Esophagus muscularis mucosa (tissue), 4 donors: ENCODE results near the gene CTDSP1.

Experiments
- EP300 ChIP-seq: sonication (generic); formaldehyde crosslinking; IDR thresholded peaks from one replicate; pipeline ENCODE4 v1.6.1; 2017; ENCODE audit warnings: antibody characterized with exemption
- POLR2A ChIP-seq: fragments of 450-650 bp; IDR thresholded peaks from one replicate; pipeline ENCODE4 v1.6.1; 2017; ENCODE audit warnings: antibody characterized with exemption, moderate library complexity, mild to moderate bottlenecking, low read depth
- TF ChIP-seq, protein P1 (sequence below), 3 experiments: fragments of 200-600 bp in 2 of 3; fragments of 450-650 bp in 1 of 3; sonication (generic) in 2 of 3; IDR thresholded peaks; one replicate each; pipeline ENCODE4 v1.5.1; 2017 to 2019; ENCODE audit warnings: antibody characterized with exemption in 3 of 3, mild to moderate bottlenecking in 2 of 3, moderate library complexity in 1 of 3

DNA sequence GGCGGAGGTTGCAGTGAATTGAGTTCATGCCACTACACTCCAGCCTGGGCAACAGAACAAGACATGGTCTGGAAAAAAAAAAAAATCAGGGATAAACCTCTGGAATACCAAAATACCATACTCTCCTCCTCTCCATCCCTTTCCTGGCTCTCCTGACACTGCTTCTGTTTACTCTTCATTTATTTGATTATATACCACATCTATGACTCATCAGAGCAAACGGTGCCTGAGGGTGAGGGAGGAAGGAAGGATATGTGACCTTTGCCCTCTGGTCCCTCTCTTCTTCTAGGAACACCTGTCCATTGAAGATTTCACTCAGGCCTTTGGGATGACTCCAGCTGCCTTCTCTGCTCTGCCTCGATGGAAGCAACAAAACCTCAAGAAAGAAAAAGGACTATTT, 49.3 kb downstream of the CTDSP1 start:
- TF ChIP-seq, protein P1, sequence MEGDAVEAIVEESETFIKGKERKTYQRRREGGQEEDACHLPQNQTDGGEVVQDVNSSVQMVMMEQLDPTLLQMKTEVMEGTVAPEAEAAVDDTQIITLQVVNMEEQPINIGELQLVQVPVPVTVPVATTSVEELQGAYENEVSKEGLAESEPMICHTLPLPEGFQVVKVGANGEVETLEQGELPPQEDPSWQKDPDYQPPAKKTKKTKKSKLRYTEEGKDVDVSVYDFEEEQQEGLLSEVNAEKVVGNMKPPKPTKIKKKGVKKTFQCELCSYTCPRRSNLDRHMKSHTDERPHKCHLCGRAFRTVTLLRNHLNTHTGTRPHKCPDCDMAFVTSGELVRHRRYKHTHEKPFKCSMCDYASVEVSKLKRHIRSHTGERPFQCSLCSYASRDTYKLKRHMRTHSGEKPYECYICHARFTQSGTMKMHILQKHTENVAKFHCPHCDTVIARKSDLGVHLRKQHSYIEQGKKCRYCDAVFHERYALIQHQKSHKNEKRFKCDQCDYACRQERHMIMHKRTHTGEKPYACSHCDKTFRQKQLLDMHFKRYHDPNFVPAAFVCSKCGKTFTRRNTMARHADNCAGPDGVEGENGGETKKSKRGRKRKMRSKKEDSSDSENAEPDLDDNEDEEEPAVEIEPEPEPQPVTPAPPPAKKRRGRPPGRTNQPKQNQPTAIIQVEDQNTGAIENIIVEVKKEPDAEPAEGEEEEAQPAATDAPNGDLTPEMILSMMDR (IDR thresholded peaks at IDR 0.05): no peak
- TF ChIP-seq POLR2A (no peak), EP300 (no peak)
